ENCODE measurements around the gene PTGS2.

DNA sequence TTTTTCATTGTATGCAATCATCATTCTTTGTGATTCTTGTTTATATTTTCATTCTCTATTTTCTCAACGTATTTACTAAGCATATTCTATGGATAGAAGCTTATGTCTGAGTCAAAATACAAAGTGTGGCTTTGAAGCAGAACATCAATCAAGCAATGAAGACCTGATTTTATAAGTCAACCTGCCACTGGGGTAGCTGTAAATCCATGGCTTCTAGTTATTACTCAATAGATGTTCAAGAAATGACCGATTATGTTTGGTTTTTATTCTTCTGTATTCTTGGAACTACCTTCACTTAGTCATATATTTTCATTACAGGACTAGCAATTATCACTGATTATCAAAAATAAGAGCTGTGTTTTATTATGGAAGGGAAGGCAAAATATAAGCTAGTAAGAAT is 20.5 kb upstream of the PTGS2 start:
- TF ChIP-seq, protein P1, sequence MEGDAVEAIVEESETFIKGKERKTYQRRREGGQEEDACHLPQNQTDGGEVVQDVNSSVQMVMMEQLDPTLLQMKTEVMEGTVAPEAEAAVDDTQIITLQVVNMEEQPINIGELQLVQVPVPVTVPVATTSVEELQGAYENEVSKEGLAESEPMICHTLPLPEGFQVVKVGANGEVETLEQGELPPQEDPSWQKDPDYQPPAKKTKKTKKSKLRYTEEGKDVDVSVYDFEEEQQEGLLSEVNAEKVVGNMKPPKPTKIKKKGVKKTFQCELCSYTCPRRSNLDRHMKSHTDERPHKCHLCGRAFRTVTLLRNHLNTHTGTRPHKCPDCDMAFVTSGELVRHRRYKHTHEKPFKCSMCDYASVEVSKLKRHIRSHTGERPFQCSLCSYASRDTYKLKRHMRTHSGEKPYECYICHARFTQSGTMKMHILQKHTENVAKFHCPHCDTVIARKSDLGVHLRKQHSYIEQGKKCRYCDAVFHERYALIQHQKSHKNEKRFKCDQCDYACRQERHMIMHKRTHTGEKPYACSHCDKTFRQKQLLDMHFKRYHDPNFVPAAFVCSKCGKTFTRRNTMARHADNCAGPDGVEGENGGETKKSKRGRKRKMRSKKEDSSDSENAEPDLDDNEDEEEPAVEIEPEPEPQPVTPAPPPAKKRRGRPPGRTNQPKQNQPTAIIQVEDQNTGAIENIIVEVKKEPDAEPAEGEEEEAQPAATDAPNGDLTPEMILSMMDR (IDR thresholded peaks at IDR 0.05), result no peak
- TF ChIP-seq POLR2A (IDR thresholded peaks at IDR 0.05) (no peak), POLR2AphosphoS5 (IDR thresholded peaks at IDR 0.05) (no peak), EP300 (IDR thresholded peaks at IDR 0.05) (no peak)
